HL-60 (cell line): ENCODE measurements around the gene INSC.

ENCODE experiments used
- CTCF ChIP-seq: IDR thresholded peaks from one replicate; pipeline ENCODE4 v1.5.1; 2011; ENCODE audit warnings: low read length, control low read depth, inconsistent platforms; ENCODE audit not compliant: insufficient read depth
- SPI1 ChIP-seq: IDR thresholded peaks from 2 replicates; pipeline ENCODE4 v1.6.1; 2012; ENCODE audit warnings: low read depth, mild to moderate bottlenecking, borderline replicate concordance

- TF ChIP-seq CTCF (no peak), SPI1 (no peak)
These were observed 83.6 kb downstream of the INSC start for GRCh38 chr11:15198284-15198683.
